GM18520 (cell line): Measurements from ENCODE around the gene NPBWR2.
"Not testable (repeated sequence)": the region's sequence is repeated elsewhere in the genome, so short reads cannot be mapped to it uniquely, and the experiment has no call there.

ENCODE experiments used
- ATAC-seq: cut with Tn5 transposase; IDR thresholded peaks from one replicate; pipeline ENCODE4 v1.9.1; 2021; ENCODE audit not compliant: unreplicated experiment

NPBWR2 gene

GRCh38 chr20:64104667-64105451 lies 2.5 kb downstream of the NPBWR2 start:
- no peak for ATAC-seq

GRCh38 chr20:64103871-64104666 lies 3.3 kb downstream of the NPBWR2 start:
- no peak for ATAC-seq

- ATAC-seq = no peak
These were observed 4.6 kb downstream of the NPBWR2 start for GRCh38 chr20:64102647-64103354.

- no peak for ATAC-seq
These were observed 5.4 kb downstream of the NPBWR2 start for GRCh38 chr20:64101731-64102621.

GRCh38 chr20:64100946-64101688 lies 6.2 kb downstream of the NPBWR2 start:
- ATAC-seq = no peak

- ATAC-seq = no peak
These were observed 6.8 kb downstream of the NPBWR2 start for GRCh38 chr20:64100566-64100888.

- ATAC-seq = no peak
These were observed 7.3 kb downstream of the NPBWR2 start for GRCh38 chr20:64099880-64100565.

- no peak for ATAC-seq
These were observed 8.1 kb downstream of the NPBWR2 start for GRCh38 chr20:64099086-64099786.

GRCh38 chr20:64098471-64099013 lies 8.8 kb downstream of the NPBWR2 start:
- no peak for ATAC-seq

- no peak for ATAC-seq
These were observed 10.8 kb downstream of the NPBWR2 start for GRCh38 chr20:64096535-64096934.

GRCh38 chr20:64095927-64096326 lies 11.4 kb downstream of the NPBWR2 start:
- ATAC-seq = no peak

GRCh38 chr20:64095455-64095854 lies 11.9 kb downstream of the NPBWR2 start:
- no peak for ATAC-seq

- no peak for ATAC-seq
These were observed 14.3 kb downstream of the NPBWR2 start for GRCh38 chr20:64093013-64093503.

GRCh38 chr20:64092258-64093012 lies 14.9 kb downstream of the NPBWR2 start:
- ATAC-seq = no peak

- no peak for ATAC-seq
These were observed 15.6 kb downstream of the NPBWR2 start for GRCh38 chr20:64091770-64092169.

- ATAC-seq = no peak
These were observed 16.0 kb downstream of the NPBWR2 start for GRCh38 chr20:64091340-64091739.

- no peak for ATAC-seq
These were observed 17.2 kb downstream of the NPBWR2 start for GRCh38 chr20:64090165-64090564.

GRCh38 chr20:64088586-64088985 lies 18.8 kb downstream of the NPBWR2 start:
- ATAC-seq = not testable (repeated sequence)
